NB4 (cell line): ENCODE results near the gene ATN1.

ENCODE experiments used
- POLR2A ChIP-seq: IDR thresholded peaks from 2 replicates; pipeline ENCODE4 v1.6.1; 2011; ENCODE audit warnings: mild to moderate bottlenecking; ENCODE audit not compliant: insufficient read length; ENCODE audit errors: extremely low read depth
- TF ChIP-seq, protein P1 (sequence below): IDR thresholded peaks from one replicate; pipeline ENCODE4 v1.5.1; 2012; ENCODE audit warnings: low read depth, low read length
- TF ChIP-seq, protein P2 (sequence below): IDR thresholded peaks from 2 replicates; pipeline ENCODE4 v1.6.1; 2011; ENCODE audit warnings: low read depth, low read length

DNA sequence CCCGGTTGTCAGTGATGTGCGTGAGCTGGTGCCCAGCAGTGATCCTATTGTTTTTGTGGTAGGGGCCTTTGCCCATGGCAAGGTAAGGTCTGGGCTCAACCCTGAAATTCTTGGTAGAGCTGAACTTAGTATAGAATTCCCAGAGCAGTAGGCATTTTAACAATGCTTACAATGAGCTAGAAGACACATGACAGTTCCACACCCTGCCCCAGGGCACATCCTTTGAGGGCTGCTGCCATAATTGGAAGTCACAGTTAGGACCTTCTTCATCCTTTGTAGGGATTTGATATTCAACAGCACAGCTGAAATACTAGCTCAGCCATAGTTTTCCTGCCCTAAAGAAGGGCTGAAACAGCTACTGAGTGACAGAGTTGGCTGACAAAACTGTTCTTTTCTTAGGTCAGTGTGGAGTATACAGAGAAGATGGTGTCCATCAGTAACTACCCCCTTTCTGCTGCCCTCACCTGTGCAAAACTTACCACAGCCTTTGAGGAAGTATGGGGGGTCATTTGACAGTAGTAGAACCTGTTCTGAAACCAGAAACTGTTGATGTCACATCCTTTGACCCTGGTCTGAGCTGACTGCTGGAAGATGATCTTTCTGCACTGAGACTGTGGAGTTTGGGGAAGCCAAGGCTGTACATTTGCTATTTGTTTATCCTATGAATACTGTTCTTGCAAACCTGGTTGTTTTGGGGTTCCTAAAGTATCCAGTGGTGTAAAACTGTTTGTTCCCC, 47.7 kb downstream of the ATN1 start:
- TF ChIP-seq, protein P1, sequence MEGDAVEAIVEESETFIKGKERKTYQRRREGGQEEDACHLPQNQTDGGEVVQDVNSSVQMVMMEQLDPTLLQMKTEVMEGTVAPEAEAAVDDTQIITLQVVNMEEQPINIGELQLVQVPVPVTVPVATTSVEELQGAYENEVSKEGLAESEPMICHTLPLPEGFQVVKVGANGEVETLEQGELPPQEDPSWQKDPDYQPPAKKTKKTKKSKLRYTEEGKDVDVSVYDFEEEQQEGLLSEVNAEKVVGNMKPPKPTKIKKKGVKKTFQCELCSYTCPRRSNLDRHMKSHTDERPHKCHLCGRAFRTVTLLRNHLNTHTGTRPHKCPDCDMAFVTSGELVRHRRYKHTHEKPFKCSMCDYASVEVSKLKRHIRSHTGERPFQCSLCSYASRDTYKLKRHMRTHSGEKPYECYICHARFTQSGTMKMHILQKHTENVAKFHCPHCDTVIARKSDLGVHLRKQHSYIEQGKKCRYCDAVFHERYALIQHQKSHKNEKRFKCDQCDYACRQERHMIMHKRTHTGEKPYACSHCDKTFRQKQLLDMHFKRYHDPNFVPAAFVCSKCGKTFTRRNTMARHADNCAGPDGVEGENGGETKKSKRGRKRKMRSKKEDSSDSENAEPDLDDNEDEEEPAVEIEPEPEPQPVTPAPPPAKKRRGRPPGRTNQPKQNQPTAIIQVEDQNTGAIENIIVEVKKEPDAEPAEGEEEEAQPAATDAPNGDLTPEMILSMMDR: no peak
- TF ChIP-seq, protein P2, sequence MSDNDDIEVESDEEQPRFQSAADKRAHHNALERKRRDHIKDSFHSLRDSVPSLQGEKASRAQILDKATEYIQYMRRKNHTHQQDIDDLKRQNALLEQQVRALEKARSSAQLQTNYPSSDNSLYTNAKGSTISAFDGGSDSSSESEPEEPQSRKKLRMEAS: no peak
- no peak for TF ChIP-seq POLR2A
